Measurements from ENCODE around the gene MORN1. TPM values are rescaled to one million over a fixed set of nuclear protein-coding genes. Genes with fewer than 3 reads are reported as not detected.

MORN1 gene
- total RNA-seq, 1 donor from 2014 or later = 7.1 TPM

GRCh38 chr1:2388004-2388913 is 3.1 kb downstream of the MORN1 start:
- no peak for DNase-seq (ENCODE audit: extremely low read depth, low read depth, low spot score)

GRCh38 chr1:2386636-2387611 is 4.4 kb downstream of the MORN1 start:
- no peak for DNase-seq (ENCODE audit: extremely low read depth, low read depth, low spot score)

GRCh38 chr1:2385606-2386280 is 5.6 kb downstream of the MORN1 start:
- DNase-seq (ENCODE audit: extremely low read depth, low read depth, low spot score) = no peak

- no peak for DNase-seq (ENCODE audit: extremely low read depth, low read depth, low spot score)
Observed at GRCh38 chr1:2384941-2385481, 6.3 kb downstream of the MORN1 start.

GRCh38 chr1:2384130-2384860 is 7.1 kb downstream of the MORN1 start:
- no peak for DNase-seq (ENCODE audit: extremely low read depth, low read depth, low spot score)

GRCh38 chr1:2383576-2383975 is 7.8 kb downstream of the MORN1 start:
- no peak for DNase-seq (ENCODE audit: extremely low read depth, low read depth, low spot score)

GRCh38 chr1:2382621-2383361 is 8.6 kb downstream of the MORN1 start:
- DNase-seq (ENCODE audit: extremely low read depth, low read depth, low spot score) = no peak

GRCh38 chr1:2381741-2382620 is 9.4 kb downstream of the MORN1 start:
- DNase-seq (ENCODE audit: extremely low read depth, low read depth, low spot score) = no peak

GRCh38 chr1:2380816-2381591 is 10.3 kb downstream of the MORN1 start:
- DNase-seq (ENCODE audit: extremely low read depth, low read depth, low spot score) = no peak

GRCh38 chr1:2379733-2380404 is 11.5 kb downstream of the MORN1 start:
- no peak for DNase-seq (ENCODE audit: extremely low read depth, low read depth, low spot score)

GRCh38 chr1:2378956-2379732 is 12.2 kb downstream of the MORN1 start:
- no peak for DNase-seq (ENCODE audit: extremely low read depth, low read depth, low spot score)

- no peak for DNase-seq (ENCODE audit: extremely low read depth, low read depth, low spot score)
Observed at GRCh38 chr1:2378441-2378851, 12.9 kb downstream of the MORN1 start.

- no peak for DNase-seq (ENCODE audit: extremely low read depth, low read depth, low spot score)
Observed at GRCh38 chr1:2377751-2378440, 13.5 kb downstream of the MORN1 start.

GRCh38 chr1:2376931-2377672 is 14.3 kb downstream of the MORN1 start:
- DNase-seq (ENCODE audit: extremely low read depth, low read depth, low spot score) = no peak

- no peak for DNase-seq (ENCODE audit: extremely low read depth, low read depth, low spot score)
Observed at GRCh38 chr1:2376261-2376741, 15.1 kb downstream of the MORN1 start.

Data from glomerular endothelial cell (primary cell).